ENCODE results near the gene RRP7A. TPM values are rescaled to one million over a fixed set of nuclear protein-coding genes. Genes with fewer than 3 reads are reported as not detected.
"Not testable (repeated sequence)": the region's sequence is repeated elsewhere in the genome, so short reads cannot be mapped to it uniquely, and the experiment has no call there.

The RRP7A gene
- total RNA-seq, 1 donor from 2014 or later, result 10.5 TPM

DNA sequence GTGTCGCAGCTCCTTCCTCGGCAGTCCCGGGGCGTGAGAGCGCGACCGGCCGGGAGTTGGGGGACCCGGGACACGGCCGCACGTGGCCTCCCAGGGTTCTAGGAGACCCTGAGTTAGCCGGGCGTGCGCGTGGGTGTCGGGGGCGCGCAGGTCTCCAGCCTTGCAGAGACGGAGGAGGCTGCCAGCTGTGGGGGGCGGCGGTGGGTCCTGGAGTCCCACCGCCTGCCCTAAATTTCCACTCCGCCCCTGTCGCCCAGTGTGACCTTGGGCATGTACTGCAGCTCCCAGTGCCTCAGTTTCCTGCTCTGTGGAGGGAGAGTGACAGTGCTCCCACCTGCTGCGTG, 18.8 kb downstream of the RRP7A start:
- no peak for DNase-seq (ENCODE audit: low spot score)
- ATAC-seq, result no peak

DNA sequence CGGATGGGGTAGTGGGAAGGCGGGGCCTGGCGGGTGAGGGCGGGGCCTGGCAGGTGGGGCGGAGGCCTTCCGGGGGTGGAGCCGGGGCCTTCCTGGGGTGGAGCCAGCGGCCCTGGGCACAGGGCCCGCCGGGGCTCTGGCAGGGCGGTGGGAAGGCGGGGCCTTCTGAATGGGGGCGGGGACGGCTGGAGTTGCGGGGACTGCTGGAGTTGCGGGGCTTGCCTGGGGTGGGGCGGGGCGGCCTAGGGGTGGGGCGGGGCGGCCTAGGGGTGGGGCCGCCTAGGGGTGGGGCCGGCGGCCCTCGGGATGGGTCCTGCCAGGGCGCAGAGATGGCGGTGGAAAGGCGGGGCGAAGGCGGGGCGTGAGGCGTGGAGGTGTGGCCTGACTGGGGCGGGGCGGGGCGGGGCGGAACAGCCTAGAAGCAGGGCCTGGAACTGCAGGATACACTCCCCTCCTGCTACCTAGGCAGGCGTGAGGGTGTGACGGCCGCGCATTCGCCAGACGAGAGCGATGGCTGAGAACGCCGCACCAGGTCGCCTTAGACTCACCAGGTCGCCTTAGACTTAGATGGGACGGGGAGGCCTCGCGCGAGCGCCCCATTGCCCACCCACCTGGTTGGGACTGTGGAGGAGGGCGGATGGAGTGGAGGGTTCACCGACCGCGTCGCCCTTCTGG, 19.3 kb downstream of the RRP7A start:
- ATAC-seq (peak; percentile 81), DNase-seq (ENCODE audit: low spot score) (peak; percentile 75)

DNA sequence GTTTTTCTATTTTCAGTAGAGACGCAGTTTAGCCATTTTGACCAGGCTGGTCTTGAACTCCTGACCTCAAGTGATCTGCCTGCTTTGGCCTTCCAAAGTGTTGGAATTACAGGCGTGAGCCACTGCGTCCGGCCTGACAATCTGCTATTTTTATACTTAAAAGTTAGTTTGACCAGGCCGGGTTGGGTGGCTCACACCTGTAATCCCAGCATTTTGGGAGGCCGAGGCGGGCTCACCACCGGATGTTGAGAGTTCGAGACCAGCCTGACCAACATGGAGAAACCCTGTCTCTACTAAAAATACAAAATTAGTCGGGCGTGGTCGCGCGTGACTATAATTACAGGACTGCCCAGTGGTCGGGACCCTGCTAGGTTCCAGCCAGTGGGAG, 19.8 kb downstream of the RRP7A start:
- not testable (repeated sequence) for ATAC-seq

GRCh38 chr22:42495533-42496141, 24.0 kb downstream of the RRP7A start:
- peak; percentile 20 for ATAC-seq
- not testable (repeated sequence) for DNase-seq (ENCODE audit: low spot score)

More for the DNA sequence above, 19.8 kb downstream of the RRP7A start:
- not testable (repeated sequence) for DNase-seq (ENCODE audit: low spot score)

GRCh38 chr22:42493393-42493792, 26.2 kb downstream of the RRP7A start:
- DNase-seq (ENCODE audit: low spot score) (no peak), ATAC-seq (no peak)

- no peak for ATAC-seq
Measured at GRCh38 chr22:42492323-42492690, 27.3 kb downstream of the RRP7A start.

DNA sequence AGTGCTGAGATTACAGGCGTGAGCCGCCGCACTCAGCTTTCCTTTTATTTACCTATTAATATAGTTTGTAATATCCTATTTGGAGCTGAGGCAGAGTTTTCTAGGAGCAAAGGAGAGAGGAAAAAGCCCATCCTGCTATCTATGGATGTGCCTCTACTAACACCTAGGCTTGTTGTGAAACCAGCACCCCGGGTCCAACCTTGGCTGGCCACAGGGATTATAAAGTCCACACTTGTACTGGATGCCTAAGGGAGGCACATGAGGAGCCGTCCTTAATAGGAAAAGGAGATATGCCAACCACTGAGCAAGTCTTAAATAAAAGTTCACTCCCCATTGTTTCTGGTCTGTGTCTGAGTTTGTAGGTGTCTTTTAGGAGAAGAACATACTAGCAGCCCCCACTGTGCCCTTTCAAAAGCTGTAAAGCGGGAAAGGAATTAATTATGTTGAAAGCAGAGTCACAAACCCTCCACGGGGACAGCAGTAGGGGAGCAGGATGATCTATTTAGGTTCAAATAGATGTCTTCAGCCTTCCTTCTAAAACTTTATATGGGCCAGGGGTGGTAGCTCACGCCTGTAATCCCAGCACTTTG, 29.3 kb downstream of the RRP7A start:
- DNase-seq (ENCODE audit: low spot score), result no peak
- peak; percentile 82 for ATAC-seq

More at GRCh38 chr22:42492323-42492690, 27.3 kb downstream of the RRP7A start:
- DNase-seq (ENCODE audit: low spot score), result no peak

DNA sequence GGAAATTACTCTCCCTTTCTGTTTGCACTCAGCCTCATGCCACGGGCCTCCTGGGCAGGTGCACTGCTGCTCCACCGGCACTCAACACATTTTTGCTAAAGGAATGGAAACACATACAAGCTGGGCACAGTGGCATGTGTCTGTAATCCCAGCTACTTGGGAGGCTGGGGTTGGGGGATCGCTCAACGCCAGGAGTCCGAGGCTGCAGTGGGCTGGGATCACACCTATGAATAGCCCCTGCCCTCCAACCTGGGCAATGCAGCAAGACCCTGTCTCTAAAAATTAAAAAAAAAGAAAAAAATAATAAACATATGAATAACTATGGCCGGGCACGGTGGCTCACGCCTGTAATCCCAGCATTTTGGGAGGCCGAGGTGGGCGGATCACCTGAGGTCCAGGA, 30.6 kb downstream of the RRP7A start:
- ATAC-seq (no peak), DNase-seq (ENCODE audit: low spot score) (no peak)

DNA sequence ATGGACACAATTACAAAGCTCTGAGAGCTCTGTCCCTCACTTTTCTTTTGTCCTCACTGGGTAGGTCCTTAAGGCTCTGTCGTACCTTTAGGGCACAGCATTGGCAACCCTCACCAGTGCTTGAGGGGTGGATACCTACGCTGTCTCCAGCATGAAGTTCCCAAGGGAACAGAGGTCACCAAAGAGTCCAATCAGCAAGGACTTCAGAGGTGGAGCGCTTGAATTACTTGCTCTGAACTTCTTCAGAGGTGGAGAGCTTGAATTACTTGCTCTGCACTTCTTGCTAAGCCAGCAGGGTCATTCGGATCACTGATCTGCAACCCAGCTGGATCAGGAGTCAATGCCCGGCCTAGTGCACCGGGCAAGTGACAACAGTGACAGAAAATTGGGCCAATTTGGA, 35.1 kb downstream of the RRP7A start:
- ATAC-seq (no peak), DNase-seq (ENCODE audit: low spot score) (no peak)

DNA sequence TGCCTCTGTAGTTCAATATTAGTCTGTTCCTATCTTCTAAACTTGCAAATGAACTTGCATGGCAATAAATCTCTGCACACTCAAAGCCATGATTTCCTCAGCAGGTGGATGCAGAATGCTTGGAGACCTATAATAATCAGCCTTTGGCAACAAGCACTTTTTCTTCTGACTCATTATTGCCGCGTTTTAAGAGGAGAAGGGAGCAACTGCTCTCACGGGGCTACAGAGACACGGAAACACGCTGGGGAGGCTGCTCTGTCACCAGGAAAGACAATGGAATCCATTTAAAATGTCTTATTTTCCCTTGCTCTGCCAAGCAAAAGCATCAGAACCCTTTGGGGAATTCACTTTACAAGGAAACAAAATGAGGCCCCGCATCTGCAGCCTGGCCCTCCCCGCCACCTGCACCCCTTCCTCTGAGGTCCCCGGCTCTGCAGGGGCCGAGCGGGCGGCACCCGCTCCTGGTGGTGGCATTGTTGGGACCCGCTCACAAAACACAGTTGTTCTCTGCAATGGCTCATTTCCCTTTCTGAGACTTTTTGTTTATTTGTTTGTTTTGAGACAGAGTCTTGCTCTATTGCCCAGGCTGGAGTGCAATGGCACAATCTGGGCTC, 35.9 kb downstream of the RRP7A start:
- DNase-seq (ENCODE audit: low spot score); ATAC-seq: not testable (repeated sequence)

- ATAC-seq, result no peak
- no peak for DNase-seq (ENCODE audit: low spot score)
Measured at GRCh38 chr22:42475122-42475521, 44.5 kb downstream of the RRP7A start.

GRCh38 chr22:42473484-42474193, 46.0 kb downstream of the RRP7A start:
- no peak for DNase-seq (ENCODE audit: low spot score)
- peak; percentile 86 for ATAC-seq

GRCh38 chr22:42472671-42473070, 46.9 kb downstream of the RRP7A start:
- ATAC-seq (no peak), DNase-seq (ENCODE audit: low spot score) (no peak)

- no peak for ATAC-seq
Measured at GRCh38 chr22:42471441-42471840, 48.2 kb downstream of the RRP7A start.

DNA sequence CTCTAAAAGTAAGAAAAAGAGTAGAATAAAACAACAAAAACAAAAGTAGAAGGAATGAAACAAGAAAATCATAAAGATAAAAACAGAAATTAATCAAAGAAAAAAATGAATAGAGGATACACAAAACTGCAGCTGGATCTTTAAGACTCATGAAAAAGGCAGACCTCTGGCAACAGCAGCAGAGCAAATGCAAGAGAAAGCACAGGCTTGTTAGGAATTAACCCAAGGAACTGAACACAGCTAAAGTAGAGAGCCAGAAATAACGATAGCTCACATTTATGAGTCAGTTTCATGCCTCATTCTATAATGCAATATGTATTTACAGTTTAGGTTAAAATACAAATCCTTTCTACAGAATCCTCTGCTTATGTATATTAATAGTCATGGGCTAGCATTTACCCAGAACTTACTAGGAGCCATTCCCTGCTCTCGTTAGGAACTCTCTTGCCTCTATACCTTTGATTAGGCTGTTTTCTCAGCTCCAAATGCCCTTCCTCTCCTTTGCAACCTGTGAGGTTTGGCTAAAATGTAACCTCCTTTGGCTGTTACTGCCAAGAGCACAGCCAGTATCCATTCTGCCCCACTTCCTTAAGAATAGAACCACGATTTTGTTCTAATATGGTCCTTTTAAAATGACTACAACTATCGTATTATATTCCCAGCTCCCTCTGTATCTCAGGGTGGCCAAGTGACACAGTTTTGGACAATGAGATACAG, 49.1 kb downstream of the RRP7A start:
- no peak for DNase-seq (ENCODE audit: low spot score)
- no peak for ATAC-seq

More at GRCh38 chr22:42471441-42471840, 48.2 kb downstream of the RRP7A start:
- no peak for DNase-seq (ENCODE audit: low spot score)

- no peak for DNase-seq (ENCODE audit: low spot score)
- no peak for ATAC-seq
Measured at GRCh38 chr22:42468841-42469240, 50.8 kb downstream of the RRP7A start.

DNA sequence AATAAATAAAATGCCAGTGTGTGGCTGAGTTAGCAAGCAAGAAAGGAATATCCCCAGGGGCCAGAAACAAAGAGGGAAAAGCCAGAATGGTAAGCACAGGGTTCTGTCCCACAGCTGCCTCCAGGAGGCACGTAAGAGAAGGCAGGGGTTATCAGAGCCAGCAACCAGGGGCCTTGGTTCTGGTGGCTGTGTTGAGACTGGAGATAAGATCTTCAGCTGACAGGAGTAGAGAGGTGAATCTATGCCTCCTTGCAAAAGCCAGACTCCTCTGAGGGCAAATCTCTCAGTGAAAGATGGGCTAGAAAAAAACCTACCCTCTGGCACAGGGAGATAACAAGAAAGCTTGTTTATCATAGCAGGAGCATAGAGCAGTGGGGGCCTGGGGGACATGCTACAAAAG, 57.6 kb downstream of the RRP7A start:
- ATAC-seq (no peak), DNase-seq (ENCODE audit: low spot score) (no peak)

DNA sequence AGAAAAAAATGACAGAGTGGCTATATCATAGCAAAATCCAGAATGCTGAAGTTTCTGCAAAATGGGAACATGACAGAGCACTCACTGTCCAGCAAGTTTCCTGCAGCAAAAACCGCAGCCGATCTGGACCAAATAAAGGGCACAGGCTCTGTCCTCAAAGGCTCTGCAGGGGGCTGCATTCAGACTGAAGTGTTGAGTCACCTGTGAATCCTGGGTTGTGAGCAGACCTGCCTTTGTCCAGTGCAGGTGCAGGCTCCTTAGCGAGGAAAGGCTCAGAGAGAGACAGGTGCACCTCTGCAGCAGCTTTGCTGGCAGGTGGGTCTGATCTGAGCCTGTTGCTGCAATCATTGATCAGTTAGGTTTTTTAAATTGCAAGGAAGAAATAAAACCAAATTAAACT, 58.1 kb downstream of the RRP7A start:
- no peak for ATAC-seq
- no peak for DNase-seq (ENCODE audit: low spot score)
